HG03432 (cell line): Measurements from ENCODE around the gene MTFR1L.
A peak's percentile ranks its signal among the peaks of the same experiment; 100 is the strongest.

Source experiments
- ATAC-seq: cut with Tn5 transposase; IDR thresholded peaks from one replicate; pipeline ENCODE4 v1.9.1; 2021; ENCODE audit warnings: mild to moderate bottlenecking, moderate library complexity; ENCODE audit not compliant: unreplicated experiment

The MTFR1L gene

DNA sequence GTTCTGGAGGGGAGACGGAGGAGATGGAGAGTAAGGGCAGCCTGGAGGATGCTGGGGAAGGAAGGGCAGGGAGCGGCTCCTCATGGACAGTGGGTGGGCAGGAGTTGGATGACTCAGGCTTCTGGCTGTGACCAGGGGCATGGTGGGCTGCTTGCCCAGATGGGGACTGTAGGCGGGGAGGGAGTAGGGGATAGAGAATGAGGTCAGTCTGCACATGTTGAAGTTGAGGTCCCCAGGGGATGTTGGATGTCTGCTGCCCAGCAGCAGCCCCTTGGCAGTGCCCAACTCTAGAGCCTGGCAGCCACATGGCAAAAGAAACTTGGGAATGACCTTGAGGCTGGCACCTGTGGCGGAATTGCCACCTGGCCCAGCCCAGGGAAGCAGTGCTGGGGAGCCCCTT is 13.3 kb upstream of the MTFR1L start:
- no peak for ATAC-seq

DNA sequence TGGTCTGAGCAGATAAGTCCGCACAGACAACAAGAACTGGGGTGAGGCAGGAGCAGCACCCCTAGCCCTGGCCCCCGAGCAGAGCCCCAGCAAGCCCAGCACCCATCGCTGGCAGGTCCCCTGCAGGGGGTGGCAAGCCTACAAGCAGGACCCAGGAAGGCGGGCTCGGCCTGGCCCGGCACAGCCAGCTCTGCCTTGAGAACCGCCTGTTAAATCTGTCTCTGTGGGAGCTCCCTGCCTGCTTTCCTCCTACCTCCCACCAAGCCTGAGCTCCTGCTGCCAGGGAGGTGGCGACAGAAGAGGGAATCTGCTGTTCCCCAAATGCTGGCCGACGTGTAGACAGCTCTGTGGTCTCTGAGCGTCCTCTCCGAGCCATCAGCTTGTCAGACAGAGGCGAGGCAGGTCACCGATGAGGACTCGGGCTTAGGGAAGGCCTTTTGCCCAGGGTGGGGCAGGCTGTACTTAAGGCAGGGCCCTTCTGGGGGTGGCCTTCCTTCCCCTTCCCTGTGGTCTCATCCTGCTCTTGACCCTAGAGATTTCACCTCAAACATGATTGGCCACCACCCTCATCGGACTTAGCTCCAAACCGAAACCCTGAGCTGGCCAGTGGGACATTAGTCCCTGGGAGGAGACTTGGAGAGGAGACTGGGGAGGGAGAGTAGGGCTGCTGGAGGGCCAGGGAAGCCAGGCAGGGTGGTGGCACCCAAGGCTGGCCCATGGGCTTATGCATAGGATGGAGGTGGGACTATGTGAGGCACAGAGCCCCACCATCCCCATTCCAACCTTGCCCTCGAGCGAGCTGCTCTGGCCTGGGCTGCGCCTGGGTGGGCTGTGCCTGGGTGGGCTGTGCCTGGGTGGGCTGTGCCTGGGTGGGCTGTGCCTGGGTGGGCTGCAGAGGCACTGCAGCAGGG is 12.0 kb upstream of the MTFR1L start:
- no peak for ATAC-seq

DNA sequence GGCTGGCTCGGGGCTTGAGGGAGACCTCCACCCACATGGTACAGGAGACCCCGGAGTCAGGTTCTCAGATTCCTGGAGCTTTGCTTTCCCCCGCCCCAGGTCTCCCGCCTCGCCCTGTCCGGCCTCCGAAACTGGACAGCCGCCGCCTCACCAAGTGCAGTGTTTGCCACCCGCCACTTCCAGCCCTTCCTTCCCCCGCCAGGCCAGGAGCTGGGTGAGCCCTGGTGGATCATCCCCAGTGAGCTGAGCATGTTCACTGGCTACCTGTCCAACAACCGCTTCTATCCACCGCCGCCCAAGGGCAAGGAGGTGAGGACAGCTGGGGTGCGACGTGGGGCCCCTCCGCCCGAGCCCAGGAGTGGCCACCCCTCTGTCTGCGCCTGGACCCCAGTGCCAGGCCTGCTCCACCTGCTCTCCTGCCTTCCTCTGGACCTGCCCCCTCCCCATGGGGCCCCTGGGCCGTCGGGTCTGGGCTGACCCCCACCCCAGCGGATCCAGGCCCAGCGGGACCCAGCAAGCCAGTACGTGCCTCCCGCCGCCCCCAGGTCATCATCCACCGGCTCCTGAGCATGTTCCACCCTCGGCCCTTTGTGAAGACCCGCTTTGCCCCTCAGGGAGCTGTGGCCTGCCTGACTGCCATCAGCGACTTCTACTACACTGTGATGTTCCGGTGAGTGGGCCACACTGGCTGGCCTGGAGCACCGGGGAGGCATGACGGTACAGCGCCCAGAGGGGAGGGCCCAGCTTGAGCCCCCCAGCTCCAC is 11.1 kb upstream of the MTFR1L start:
- ATAC-seq: no peak

DNA sequence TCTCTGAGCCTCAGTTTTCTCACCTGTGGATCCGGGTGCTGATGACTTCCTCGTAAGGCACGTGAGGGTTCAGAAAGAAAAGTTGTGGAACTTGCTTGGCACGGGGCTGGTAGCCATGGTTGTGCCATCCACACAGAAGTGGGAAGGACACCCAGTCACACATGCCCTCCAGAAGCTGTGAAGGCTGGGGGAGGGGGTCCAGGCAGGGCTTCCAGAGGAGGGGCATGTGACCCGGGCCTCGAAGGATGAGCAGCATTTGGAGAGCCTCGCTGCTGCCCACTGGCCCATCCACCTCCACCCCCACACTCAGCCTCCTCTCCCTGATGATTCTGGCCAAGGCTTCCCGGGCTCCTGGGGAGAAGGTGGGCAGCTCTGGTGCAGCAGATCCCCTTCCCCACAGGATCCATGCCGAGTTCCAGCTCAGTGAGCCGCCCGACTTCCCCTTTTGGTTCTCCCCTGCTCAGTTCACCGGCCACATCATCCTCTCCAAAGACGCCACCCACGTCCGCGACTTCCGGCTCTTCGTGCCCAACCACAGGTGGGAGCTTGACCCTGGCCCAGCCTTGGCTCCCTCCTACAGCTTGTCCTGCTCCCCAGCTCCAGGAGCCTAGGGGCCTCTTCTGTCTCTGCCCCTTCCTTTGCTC is 10.3 kb upstream of the MTFR1L start:
- ATAC-seq: no peak

DNA sequence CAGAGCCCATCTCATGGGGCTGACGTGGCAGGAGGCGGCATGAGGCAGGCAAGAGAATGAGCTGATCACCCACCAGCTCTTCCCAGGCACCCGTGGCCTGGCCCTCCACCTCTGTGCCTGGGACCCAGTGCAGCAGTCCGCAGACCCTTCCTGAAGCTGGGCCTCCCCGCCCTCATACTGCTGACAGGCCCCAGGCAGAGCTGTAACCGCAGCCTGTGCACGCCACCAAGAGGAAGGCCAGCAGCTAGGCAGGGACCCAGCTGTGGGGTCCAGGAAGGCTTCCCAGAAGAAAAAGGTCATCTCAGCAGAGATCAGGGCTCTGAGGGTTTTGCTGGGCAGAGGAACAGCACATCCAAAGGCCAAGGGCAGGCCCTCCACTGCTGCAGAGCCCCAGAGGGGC is 9.8 kb upstream of the MTFR1L start:
- no peak for ATAC-seq

DNA sequence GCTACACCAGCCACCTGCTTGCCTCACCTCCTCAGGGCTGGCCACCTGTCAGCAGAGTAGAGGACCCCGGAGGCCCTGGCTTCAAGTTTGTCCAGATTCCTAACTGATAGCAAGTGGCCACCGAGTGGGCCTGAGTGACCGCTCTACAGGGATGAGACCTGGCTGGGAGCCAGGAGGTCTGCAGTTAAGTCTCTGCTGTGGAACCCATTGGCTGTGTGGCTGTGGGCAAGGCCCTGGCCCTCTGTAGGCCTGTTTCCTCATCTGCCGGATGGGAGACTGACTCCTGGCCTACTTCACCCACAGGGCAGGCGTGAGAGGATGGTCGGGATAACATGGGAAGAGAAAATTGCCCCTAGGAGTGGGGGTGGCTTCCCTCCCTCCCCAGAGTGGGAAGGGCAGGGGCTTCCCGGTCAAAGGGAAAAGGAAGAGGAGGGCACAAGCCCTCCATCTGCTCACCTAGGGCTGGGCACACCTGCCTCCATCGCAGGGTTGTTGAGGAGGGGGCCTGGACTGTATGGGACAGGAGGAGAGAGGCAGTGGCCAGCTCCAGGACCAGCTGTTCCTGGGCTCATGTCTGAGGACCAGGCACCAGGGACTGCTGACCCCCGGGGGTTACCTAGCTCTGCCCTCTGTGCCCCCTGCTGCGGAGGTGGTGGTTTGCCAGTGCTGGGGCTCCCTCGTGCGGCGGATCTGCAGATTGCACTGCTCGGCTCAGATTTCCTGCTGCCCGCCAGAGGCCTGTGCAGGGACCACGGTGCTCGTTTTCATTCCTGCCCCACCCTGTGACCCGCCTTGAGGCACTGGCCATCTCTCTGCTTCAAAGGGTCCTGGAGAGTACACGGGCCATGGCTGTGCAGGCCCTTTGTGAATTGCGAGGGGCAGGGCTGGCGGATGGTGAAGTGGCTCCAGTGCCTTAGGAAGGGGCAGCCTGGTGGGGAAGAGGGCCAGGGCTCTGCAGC is 9.1 kb upstream of the MTFR1L start:
- ATAC-seq: peak; percentile 48

DNA sequence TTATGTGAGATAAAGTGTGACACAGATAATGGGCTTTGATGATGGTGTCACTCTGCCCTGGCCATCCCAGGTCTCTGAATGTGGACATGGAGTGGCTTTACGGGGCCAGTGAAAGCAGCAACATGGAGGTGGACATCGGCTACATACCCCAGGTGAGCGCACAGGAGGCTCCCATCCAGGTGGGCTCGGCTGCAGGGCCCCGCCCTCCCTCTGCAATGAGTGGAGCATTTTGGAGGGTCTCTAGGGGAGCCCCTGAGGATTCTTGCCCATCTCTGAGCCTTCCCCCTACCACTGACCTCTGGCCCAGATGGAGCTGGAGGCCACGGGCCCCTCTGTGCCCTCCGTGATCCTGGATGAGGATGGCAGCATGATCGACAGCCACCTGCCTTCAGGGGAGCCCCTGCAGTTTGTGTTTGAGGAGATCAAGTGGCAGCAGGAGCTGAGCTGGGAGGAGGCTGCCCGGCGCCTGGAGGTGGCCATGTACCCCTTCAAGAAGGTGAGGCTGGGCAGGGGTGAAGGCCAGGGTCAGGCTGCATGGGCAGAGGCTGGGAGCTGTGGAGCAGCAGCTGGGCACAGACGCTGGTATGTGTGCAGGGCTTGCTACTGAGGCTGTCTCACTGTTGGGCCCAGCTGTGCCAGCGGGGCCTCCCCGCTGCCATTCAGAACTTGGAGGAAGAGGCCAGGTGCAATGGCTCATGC is 8.2 kb upstream of the MTFR1L start:
- ATAC-seq: no peak

DNA sequence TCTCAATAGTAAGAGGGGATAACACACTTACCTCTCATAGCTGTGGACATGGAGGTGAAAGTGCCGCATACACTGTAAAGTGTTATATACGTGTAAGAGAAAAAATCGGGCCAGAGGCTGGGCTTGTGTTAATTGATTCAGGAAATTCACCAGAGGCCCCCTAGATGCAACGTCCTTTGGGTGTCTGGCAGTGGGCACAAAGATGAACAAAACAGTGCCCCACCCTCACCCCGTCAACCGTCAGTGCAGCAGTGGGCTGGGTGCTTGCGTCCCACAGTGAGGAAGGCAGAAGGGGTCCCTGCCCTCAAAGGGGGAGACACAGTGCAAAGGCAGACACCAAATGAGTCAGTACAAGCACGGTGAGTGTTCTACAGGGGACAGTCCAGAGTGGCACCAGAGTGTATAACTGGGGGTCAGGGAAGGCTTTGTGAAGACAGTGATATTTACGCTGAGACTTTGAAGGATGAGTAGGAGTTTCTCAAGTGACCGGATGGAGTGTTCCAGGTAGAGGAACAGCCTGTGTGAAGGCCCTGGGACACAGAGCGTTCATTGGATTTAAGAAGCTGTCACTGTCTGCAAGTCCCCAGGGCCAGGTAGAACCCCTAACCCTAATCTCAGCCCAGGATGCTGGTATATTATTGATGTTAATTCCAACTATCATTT is 6.6 kb upstream of the MTFR1L start:
- ATAC-seq: no peak

GRCh38 chr1:25813734-25814471 is 5.9 kb upstream of the MTFR1L start:
- ATAC-seq: no peak

- ATAC-seq: no peak
These were observed 5.1 kb upstream of the MTFR1L start for GRCh38 chr1:25814549-25815087.

GRCh38 chr1:25815208-25816111 is 4.3 kb upstream of the MTFR1L start:
- ATAC-seq: no peak

DNA sequence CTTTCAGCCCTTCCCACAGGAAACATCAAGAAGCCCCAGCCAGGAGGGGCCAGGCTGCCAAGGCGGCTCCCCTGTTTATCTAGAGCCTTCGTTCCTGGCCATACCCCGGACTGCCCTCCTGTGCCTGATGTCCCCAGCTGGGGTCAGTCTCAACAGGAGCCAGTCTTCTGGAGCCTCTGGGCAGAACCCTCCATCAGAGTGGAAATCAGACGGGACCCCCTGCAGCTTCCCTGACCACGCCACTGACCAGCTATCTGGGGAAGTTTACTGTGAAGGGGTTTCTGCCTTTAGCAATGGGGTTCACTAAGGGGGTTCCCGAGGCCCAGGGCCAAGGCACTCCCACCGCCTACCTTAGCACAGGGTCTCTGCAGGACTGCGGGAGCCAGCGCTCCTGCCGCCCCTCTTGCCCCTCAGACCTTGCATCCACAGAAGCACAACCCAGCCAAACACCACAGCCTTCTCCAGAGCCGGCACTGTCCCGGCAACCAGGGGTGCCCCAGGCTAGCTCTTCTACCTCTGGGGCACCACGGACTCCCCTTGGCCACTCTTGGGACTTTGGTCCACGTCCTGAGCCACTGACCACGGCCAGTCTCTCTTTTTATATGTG is 3.5 kb upstream of the MTFR1L start:
- ATAC-seq: no peak

DNA sequence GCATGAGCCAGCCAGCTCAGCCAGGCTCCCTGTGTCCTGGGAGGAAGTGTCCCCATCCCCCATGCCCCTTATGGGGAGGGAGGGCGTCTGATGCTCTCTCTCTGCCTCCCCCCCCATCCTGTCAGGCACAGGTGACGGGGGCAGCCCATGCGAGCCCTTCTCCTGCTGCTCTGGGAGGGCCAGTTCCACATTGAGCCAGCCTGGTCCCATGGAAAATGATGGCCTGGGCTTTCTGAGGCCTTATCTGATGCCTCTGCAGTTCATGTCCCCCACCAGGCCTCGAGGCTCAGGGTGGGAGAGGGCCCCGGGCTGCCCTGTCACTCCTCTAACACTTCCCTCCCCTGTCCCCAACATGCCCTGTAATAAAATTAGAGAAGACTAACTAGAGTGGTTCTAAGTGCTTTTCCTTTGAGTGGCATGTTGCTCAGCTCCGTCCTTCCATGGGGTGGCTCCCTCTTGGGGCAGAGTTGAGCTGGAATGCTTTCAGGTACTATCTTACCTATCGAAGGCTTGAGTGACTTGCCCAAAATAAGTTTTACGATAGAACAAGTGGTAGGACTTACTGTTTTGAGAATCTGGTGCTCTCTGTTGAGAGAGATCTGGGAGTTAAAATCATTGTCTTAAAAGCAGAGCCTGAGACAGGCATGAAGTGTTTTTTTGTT is 1.8 kb upstream of the MTFR1L start:
- no peak for ATAC-seq

DNA sequence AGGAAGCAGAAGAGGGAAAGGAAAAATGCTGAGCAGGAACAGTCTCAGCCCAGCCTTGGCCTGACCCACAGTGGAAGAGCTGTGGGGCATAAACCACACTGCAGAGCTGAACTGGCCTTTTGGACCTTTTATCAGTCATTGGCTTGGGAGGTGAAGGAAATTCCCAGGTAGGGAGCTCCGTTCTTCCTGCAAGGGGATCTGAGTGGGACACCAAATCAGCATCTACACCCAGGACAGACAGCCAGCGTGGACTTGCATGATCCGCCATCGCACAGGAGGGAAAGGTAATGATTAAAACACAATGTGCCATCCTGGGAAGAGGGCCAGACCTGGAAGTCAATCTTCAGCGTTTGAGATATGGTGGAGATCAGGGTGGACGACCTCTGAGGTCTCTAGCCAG is 1.2 kb upstream of the MTFR1L start:
- no peak for ATAC-seq

GRCh38 chr1:25820247-25821111 is 725 bp downstream of the MTFR1L start:
- ATAC-seq: peak; percentile 48

- ATAC-seq: no peak
These were observed 1.3 kb downstream of the MTFR1L start for GRCh38 chr1:25821112-25821476.
